Measurements from ENCODE around the gene CHST11.

CHST11 gene

GRCh38 chr12:104420868-104421267 lies 35.9 kb upstream of the CHST11 start:
- Mint-ChIP-seq H3K4me1 (ENCODE audit: low read depth in 2 of 2) (peaks cover 5 to 7% of the 10 kb centered on the region in 2 donors), H3K36me3 (ENCODE audit: insufficient read depth) (no peaks in the 10 kb centered on the region), H3K9me3 (no peaks in the 10 kb centered on the region), H3K4me3 (no peak overlapping the region), H3K27me3 (no peaks in the 10 kb centered on the region), H3K27ac (no peak overlapping the region)
- peak; percentile 70 for ATAC-seq (replicated peaks)
- DNase-seq, result no peak

GRCh38 chr12:104421343-104421742 lies 35.4 kb upstream of the CHST11 start:
- ATAC-seq (replicated peaks) (no peak), DNase-seq (no peak)
- Mint-ChIP-seq H3K4me3 (no peak overlapping the region), H3K27me3 (no peaks in the 10 kb centered on the region), H3K4me1 (ENCODE audit: low read depth in 2 of 2) (peaks cover 9 to 11% of the 10 kb centered on the region in 2 donors), H3K27ac (no peak overlapping the region), H3K9me3 (no peaks in the 10 kb centered on the region), H3K36me3 (ENCODE audit: insufficient read depth) (no peaks in the 10 kb centered on the region)

GRCh38 chr12:104422441-104422840 lies 34.3 kb upstream of the CHST11 start:
- no peaks in the 10 kb centered on the region for H3K27me3 Mint-ChIP-seq
- DNase-seq (no peak), ATAC-seq (replicated peaks) (no peak)
- H3K4me1 Mint-ChIP-seq (ENCODE audit: low read depth in 2 of 2), result peaks cover 13 to 20% of the 10 kb centered on the region in 2 donors
- H3K36me3 Mint-ChIP-seq (ENCODE audit: insufficient read depth), result no peaks in the 10 kb centered on the region
- H3K4me3 Mint-ChIP-seq, result no peak overlapping the region
- H3K27ac Mint-ChIP-seq, result no peak overlapping the region
- no peaks in the 10 kb centered on the region for H3K9me3 Mint-ChIP-seq

GRCh38 chr12:104423273-104423672 lies 33.5 kb upstream of the CHST11 start:
- DNase-seq, result no peak
- Mint-ChIP-seq H3K4me3 (no peak overlapping the region), H3K27ac (no peak overlapping the region), H3K36me3 (ENCODE audit: insufficient read depth) (no peaks in the 10 kb centered on the region), H3K4me1 (ENCODE audit: low read depth in 2 of 2) (peaks cover 17 to 28% of the 10 kb centered on the region in 2 donors), H3K27me3 (no peaks in the 10 kb centered on the region), H3K9me3 (no peaks in the 10 kb centered on the region)
- ATAC-seq (replicated peaks), result no peak

- DNase-seq (no peak), ATAC-seq (replicated peaks) (no peak)
- Mint-ChIP-seq H3K36me3 (ENCODE audit: insufficient read depth) (no peaks in the 10 kb centered on the region), H3K27me3 (no peaks in the 10 kb centered on the region), H3K4me1 (ENCODE audit: low read depth in 2 of 2) (peaks cover 17 to 29% of the 10 kb centered on the region in 2 donors), H3K4me3 (no peak overlapping the region), H3K9me3 (no peaks in the 10 kb centered on the region), H3K27ac (no peak overlapping the region)
Observed at GRCh38 chr12:104423809-104424208, 32.9 kb upstream of the CHST11 start.

- no peaks in the 10 kb centered on the region for H3K9me3 Mint-ChIP-seq
- ATAC-seq (replicated peaks), result no peak
- H3K27me3 Mint-ChIP-seq, result no peaks in the 10 kb centered on the region
Observed at GRCh38 chr12:104424955-104425354, 31.8 kb upstream of the CHST11 start.

GRCh38 chr12:104425614-104426013 lies 31.1 kb upstream of the CHST11 start:
- H3K4me1 Mint-ChIP-seq (ENCODE audit: low read depth in 2 of 2), result peaks cover 17 to 29% of the 10 kb centered on the region in 2 donors
- H3K4me3 Mint-ChIP-seq, result no peak overlapping the region
- DNase-seq (no peak), ATAC-seq (replicated peaks) (no peak)
- H3K9me3 Mint-ChIP-seq, result no peaks in the 10 kb centered on the region
- no peaks in the 10 kb centered on the region for H3K27me3 Mint-ChIP-seq
- H3K36me3 Mint-ChIP-seq (ENCODE audit: insufficient read depth), result no peaks in the 10 kb centered on the region
- no peak overlapping the region for H3K27ac Mint-ChIP-seq

More at GRCh38 chr12:104424955-104425354, 31.8 kb upstream of the CHST11 start:
- Mint-ChIP-seq H3K4me1 (ENCODE audit: low read depth in 2 of 2) (peaks cover 17 to 29% of the 10 kb centered on the region in 2 donors), H3K27ac (no peak overlapping the region), H3K36me3 (ENCODE audit: insufficient read depth) (no peaks in the 10 kb centered on the region), H3K4me3 (no peak overlapping the region)
- no peak for DNase-seq

- peak overlapping the region in 1 of 2 donors; percentile 11 for H3K27ac Mint-ChIP-seq
- DNase-seq, result no peak
- H3K4me3 Mint-ChIP-seq, result peak overlapping the region in 1 of 2 donors; percentile 37
- peak; percentile 23 for ATAC-seq (replicated peaks)
- no peaks in the 10 kb centered on the region for H3K36me3 Mint-ChIP-seq (ENCODE audit: insufficient read depth)
- H3K9me3 Mint-ChIP-seq, result no peaks in the 10 kb centered on the region
- H3K4me1 Mint-ChIP-seq (ENCODE audit: low read depth in 2 of 2), result peaks cover 11 to 23% of the 10 kb centered on the region in 2 donors
- H3K27me3 Mint-ChIP-seq, result no peaks in the 10 kb centered on the region
Observed at GRCh38 chr12:104426926-104427546, 29.7 kb upstream of the CHST11 start.

- ATAC-seq (replicated peaks) (peak; percentile 95), DNase-seq (peak in 2 of 3 experiments; percentile 1 to 23)
- Mint-ChIP-seq H3K4me3 (peak overlapping the region in 1 of 2 donors; percentile 37), H3K27me3 (no peaks in the 10 kb centered on the region), H3K27ac (peak overlapping the region in 1 of 2 donors; percentile 11), H3K9me3 (no peaks in the 10 kb centered on the region), H3K36me3 (ENCODE audit: insufficient read depth) (no peaks in the 10 kb centered on the region), H3K4me1 (ENCODE audit: low read depth in 2 of 2) (peaks cover 11 to 23% of the 10 kb centered on the region in 2 donors)
Observed at GRCh38 chr12:104427547-104427938, 29.2 kb upstream of the CHST11 start.

- H3K27ac Mint-ChIP-seq, result no peak overlapping the region
- no peak for ATAC-seq (replicated peaks)
Observed at GRCh38 chr12:104433061-104433460, 23.7 kb upstream of the CHST11 start.

GRCh38 chr12:104434129-104434528 lies 22.6 kb upstream of the CHST11 start:
- no peak for ATAC-seq (replicated peaks)

More at GRCh38 chr12:104433061-104433460, 23.7 kb upstream of the CHST11 start:
- H3K27me3 Mint-ChIP-seq, result peaks cover 5 to 26% of the 10 kb centered on the region in 2 donors
- H3K9me3 Mint-ChIP-seq, result no peaks in the 10 kb centered on the region
- DNase-seq, result no peak
- no peaks in the 10 kb centered on the region for H3K36me3 Mint-ChIP-seq (ENCODE audit: insufficient read depth)
- no peak overlapping the region for H3K4me3 Mint-ChIP-seq
- H3K4me1 Mint-ChIP-seq (ENCODE audit: low read depth in 2 of 2), result peaks cover 2 to 9% of the 10 kb centered on the region in 2 donors

GRCh38 chr12:104435175-104435574 lies 21.6 kb upstream of the CHST11 start:
- H3K4me1 Mint-ChIP-seq (ENCODE audit: low read depth in 2 of 2), result peaks cover 5 to 11% of the 10 kb centered on the region in 2 donors
- no peak for ATAC-seq (replicated peaks)
- no peaks in the 10 kb centered on the region for H3K9me3 Mint-ChIP-seq
- no peak overlapping the region for H3K27ac Mint-ChIP-seq
- no peaks in the 10 kb centered on the region for H3K36me3 Mint-ChIP-seq (ENCODE audit: insufficient read depth)
- DNase-seq, result no peak
- H3K4me3 Mint-ChIP-seq, result no peak overlapping the region
- peaks cover 5 to 26% of the 10 kb centered on the region in 2 donors for H3K27me3 Mint-ChIP-seq

More at GRCh38 chr12:104434129-104434528, 22.6 kb upstream of the CHST11 start:
- Mint-ChIP-seq H3K27ac (no peak overlapping the region), H3K9me3 (no peaks in the 10 kb centered on the region), H3K27me3 (peaks cover 5 to 26% of the 10 kb centered on the region in 2 donors), H3K4me1 (ENCODE audit: low read depth in 2 of 2) (peaks cover 5 to 11% of the 10 kb centered on the region in 2 donors), H3K36me3 (ENCODE audit: insufficient read depth) (no peaks in the 10 kb centered on the region), H3K4me3 (no peak overlapping the region)
- DNase-seq, result no peak

- H3K27ac Mint-ChIP-seq, result no peak overlapping the region
- ATAC-seq (replicated peaks), result no peak
- no peaks in the 10 kb centered on the region for H3K9me3 Mint-ChIP-seq
- peaks cover 5 to 26% of the 10 kb centered on the region in 2 donors for H3K27me3 Mint-ChIP-seq
- H3K4me3 Mint-ChIP-seq, result no peak overlapping the region
- H3K4me1 Mint-ChIP-seq (ENCODE audit: low read depth in 2 of 2), result peaks cover 5 to 11% of the 10 kb centered on the region in 2 donors
- no peak for DNase-seq
- H3K36me3 Mint-ChIP-seq (ENCODE audit: insufficient read depth), result no peaks in the 10 kb centered on the region
Observed at GRCh38 chr12:104435765-104436164, 21.0 kb upstream of the CHST11 start.

- DNase-seq (no peak), ATAC-seq (replicated peaks) (no peak)
- Mint-ChIP-seq H3K36me3 (ENCODE audit: insufficient read depth) (no peaks in the 10 kb centered on the region), H3K9me3 (no peaks in the 10 kb centered on the region), H3K4me3 (no peak overlapping the region), H3K27me3 (peaks cover 5 to 26% of the 10 kb centered on the region in 2 donors), H3K27ac (no peak overlapping the region), H3K4me1 (ENCODE audit: low read depth in 2 of 2) (peaks cover 5 to 11% of the 10 kb centered on the region in 2 donors)
Observed at GRCh38 chr12:104436790-104437189, 20.0 kb upstream of the CHST11 start.

Data from effector memory CD8-positive, alpha-beta T cell (primary cell).